Neural cell (in vitro differentiated cells): ENCODE data around the gene RBM10. TPM values are rescaled to one million over a fixed set of nuclear protein-coding genes. Genes with fewer than 3 reads are reported as not detected.
A peak's percentile ranks its signal among the peaks of the same experiment; 100 is the strongest.

ENCODE experiments used
- H2AFZ ChIP-seq: fragments of 200-600, 300-800 bp; sonication (generic), shearing (Covaris generic); 2 replicates; pipeline ENCODE4 v1.6.0; 2014; ENCODE audit warnings: low read depth, mild to moderate bottlenecking, antibody characterized with exemption, low read length, moderate library complexity
- H3F3A ChIP-seq: fragments of 200-600 bp; shearing (Covaris generic); 2 replicates; pipeline ENCODE4 v1.6.1; 2016; ENCODE audit warnings: mild to moderate bottlenecking, moderate library complexity, mixed read lengths, antibody characterized with exemption, low read length; ENCODE audit not compliant: insufficient read depth, poor library complexity, severe bottlenecking
- H3K27ac ChIP-seq: fragments of 200-600, 300-800 bp; sonication (generic), shearing (Covaris generic); 2 replicates; pipeline ENCODE4 v1.5.1; 2014; ENCODE audit warnings: mild to moderate bottlenecking, low read length, moderate library complexity
- H3K27me3 ChIP-seq: fragments of 300-800, 200-600 bp; sonication (generic), shearing (Covaris generic); 2 replicates; pipeline ENCODE4 v1.6.0; 2014; ENCODE audit warnings: mild to moderate bottlenecking, low read depth, low read length, moderate library complexity; ENCODE audit not compliant: insufficient read depth
- H3K36me3 ChIP-seq: fragments of 300-800, 200-600 bp; sonication (generic), shearing (Covaris generic); 2 replicates; pipeline ENCODE4 v1.5.1; 2014; ENCODE audit warnings: mild to moderate bottlenecking, antibody characterized with exemption, low read length, moderate library complexity; ENCODE audit not compliant: insufficient read depth
- H3K4me2 ChIP-seq: fragments of 300-800, 200-600 bp; sonication (generic), shearing (Covaris generic); 2 replicates; pipeline ENCODE4 v1.6.0; 2014; ENCODE audit warnings: mild to moderate bottlenecking, low read length
- H3K4me3 ChIP-seq: fragments of 300-800, 200-600 bp; sonication (generic), shearing (Covaris generic); 2 replicates; pipeline ENCODE4 v1.5.1; 2014; ENCODE audit warnings: mild to moderate bottlenecking, low read length, moderate library complexity
- H3K79me2 ChIP-seq: fragments of 200-600 bp; shearing (Covaris generic); replicated peaks from 2 replicates; pipeline ENCODE4 v1.6.0; 2014; ENCODE audit warnings: mild to moderate bottlenecking, low read length, moderate library complexity; ENCODE audit not compliant: insufficient read depth
- H3K9ac ChIP-seq: fragments of 300-800, 200-600 bp; sonication (generic), shearing (Covaris generic); 2 replicates; pipeline ENCODE4 v1.6.1; 2016; ENCODE audit warnings: mild to moderate bottlenecking, low read length, mixed read lengths
- H3K9me2 ChIP-seq: fragments of 200-600 bp; shearing (Covaris generic); 2 replicates; pipeline ENCODE4 v1.6.1; 2016; ENCODE audit warnings: mild to moderate bottlenecking, low read length, mixed read lengths; ENCODE audit not compliant: insufficient read depth
- H3K9me3 ChIP-seq: fragments of 200-600, 300-800 bp; sonication (generic), shearing (Covaris generic); 2 replicates; pipeline ENCODE4 v1.6.1; 2016; ENCODE audit warnings: mild to moderate bottlenecking, mixed run types, low read length, moderate library complexity, mixed read lengths
- H4K20me1 ChIP-seq: fragments of 200-600 bp; shearing (Covaris generic); 2 replicates; pipeline ENCODE4 v1.6.1; 2016; ENCODE audit warnings: mild to moderate bottlenecking, mixed run types; ENCODE audit not compliant: insufficient read depth
- CTCF ChIP-seq: fragments of 450-650 bp; IDR thresholded peaks from 2 replicates; pipeline ENCODE4 v1.5.1; 2014; ENCODE audit warnings: antibody characterized with exemption, mild to moderate bottlenecking, moderate library complexity; ENCODE audit not compliant: poor library complexity, severe bottlenecking
- EP300 ChIP-seq: fragments of 450-650 bp; conservative IDR thresholded peaks from 2 replicates; pipeline ENCODE4 v1.6.1; 2014; ENCODE audit warnings: antibody characterized with exemption, mild to moderate bottlenecking, moderate library complexity; ENCODE audit not compliant: poor library complexity, severe bottlenecking
- EZH2 ChIP-seq: fragments of 200-600, 300-800 bp; shearing (Covaris generic), sonication (generic); IDR thresholded peaks from 2 replicates; pipeline ENCODE4 v1.6.1; 2014; ENCODE audit warnings: antibody characterized with exemption, low read length, borderline replicate concordance, mild to moderate bottlenecking; ENCODE audit not compliant: insufficient read depth, poor library complexity, severe bottlenecking
- MXI1 ChIP-seq: fragments of 450-650 bp; conservative IDR thresholded peaks from 2 replicates; pipeline ENCODE4 v1.6.1; 2014; ENCODE audit warnings: antibody characterized with exemption, mild to moderate bottlenecking; ENCODE audit not compliant: poor library complexity, severe bottlenecking
- POLR2AphosphoS5 ChIP-seq: IDR thresholded peaks from 2 replicates; pipeline ENCODE4 v1.6.1; 2012
- RAD21 ChIP-seq: fragments of 450-650 bp; conservative IDR thresholded peaks from 2 replicates; pipeline ENCODE4 v1.6.1; 2014; ENCODE audit warnings: antibody characterized with exemption, mild to moderate bottlenecking, moderate library complexity
- REST ChIP-seq: IDR thresholded peaks from 2 replicates; pipeline ENCODE4 v1.6.1; 2012; ENCODE audit warnings: borderline replicate concordance
- SMC3 ChIP-seq: fragments of 450-650 bp; conservative IDR thresholded peaks from 2 replicates; pipeline ENCODE4 v1.6.1; 2014; ENCODE audit warnings: antibody characterized with exemption, mild to moderate bottlenecking, moderate library complexity; ENCODE audit not compliant: poor library complexity
- TAF1 ChIP-seq: IDR thresholded peaks from 2 replicates; pipeline ENCODE4 v1.6.1; 2012; ENCODE audit warnings: low read depth
- polyA plus RNA-seq: library from polyadenylated mRNA; depleted of rRNA; stranded (reverse); fragments of >200 nt; gene quantifications from 2 replicates; pipeline ENCODE4 v1.2.3, GENCODE V29; 2014

RBM10 gene
- polyA plus RNA-seq, 1 donor from 2014 or later, result 53.1 TPM

GRCh38 chrX:47233333-47234113 lies 88.5 kb downstream of the RBM10 start:
- peak overlapping the region; percentile 98 for H3K9ac ChIP-seq
- H4K20me1 ChIP-seq, result no peaks in the 10 kb centered on the region
- H3K36me3 ChIP-seq, result no peaks in the 10 kb centered on the region
- no peaks in the 10 kb centered on the region for H3F3A ChIP-seq
- H2AFZ ChIP-seq, result no peak overlapping the region
- H3K4me3 ChIP-seq, result peak overlapping the region; percentile 83
- H3K79me2 ChIP-seq, result peaks cover 46% of the 10 kb centered on the region
- no peak overlapping the region for H3K4me2 ChIP-seq
- H3K9me2 ChIP-seq, result no peaks in the 10 kb centered on the region
- H3K9me3 ChIP-seq, result no peaks in the 10 kb centered on the region
- H3K27ac ChIP-seq, result peak overlapping the region; percentile 98
- TF ChIP-seq RAD21, result no peak
- TF ChIP-seq MXI1, result no peak
- no peak for TF ChIP-seq CTCF
- TF ChIP-seq REST, result no peak
- no peak for TF ChIP-seq EZH2
- TF ChIP-seq SMC3, result no peak
- no peak for TF ChIP-seq POLR2AphosphoS5
- no peak for TF ChIP-seq EP300
- TF ChIP-seq TAF1, result no peak
- no peaks in the 10 kb centered on the region for H3K27me3 ChIP-seq

- Histone ChIP-seq H3F3A (no peaks in the 10 kb centered on the region), H3K36me3 (no peaks in the 10 kb centered on the region), H3K9me2 (no peaks in the 10 kb centered on the region), H4K20me1 (no peaks in the 10 kb centered on the region), H3K27ac (peak overlapping the region; percentile 98), H3K9me3 (no peaks in the 10 kb centered on the region), H2AFZ (no peak overlapping the region), H3K4me3 (peak overlapping the region; percentile 83), H3K9ac (peak overlapping the region; percentile 98), H3K4me2 (peak overlapping the region; percentile 62), H3K27me3 (no peaks in the 10 kb centered on the region), H3K79me2 (peaks cover 49% of the 10 kb centered on the region)
- TF ChIP-seq EP300, result no peak
- TF ChIP-seq SMC3, result no peak
- no peak for TF ChIP-seq TAF1
- no peak for TF ChIP-seq RAD21
- no peak for TF ChIP-seq REST
- TF ChIP-seq CTCF, result no peak
- no peak for TF ChIP-seq POLR2AphosphoS5
- TF ChIP-seq EZH2, result no peak
- no peak for TF ChIP-seq MXI1
Observed at GRCh38 chrX:47234583-47234982, 89.6 kb downstream of the RBM10 start.
